ENCODE measurements around the gene PRSS36.

PRSS36 gene

DNA sequence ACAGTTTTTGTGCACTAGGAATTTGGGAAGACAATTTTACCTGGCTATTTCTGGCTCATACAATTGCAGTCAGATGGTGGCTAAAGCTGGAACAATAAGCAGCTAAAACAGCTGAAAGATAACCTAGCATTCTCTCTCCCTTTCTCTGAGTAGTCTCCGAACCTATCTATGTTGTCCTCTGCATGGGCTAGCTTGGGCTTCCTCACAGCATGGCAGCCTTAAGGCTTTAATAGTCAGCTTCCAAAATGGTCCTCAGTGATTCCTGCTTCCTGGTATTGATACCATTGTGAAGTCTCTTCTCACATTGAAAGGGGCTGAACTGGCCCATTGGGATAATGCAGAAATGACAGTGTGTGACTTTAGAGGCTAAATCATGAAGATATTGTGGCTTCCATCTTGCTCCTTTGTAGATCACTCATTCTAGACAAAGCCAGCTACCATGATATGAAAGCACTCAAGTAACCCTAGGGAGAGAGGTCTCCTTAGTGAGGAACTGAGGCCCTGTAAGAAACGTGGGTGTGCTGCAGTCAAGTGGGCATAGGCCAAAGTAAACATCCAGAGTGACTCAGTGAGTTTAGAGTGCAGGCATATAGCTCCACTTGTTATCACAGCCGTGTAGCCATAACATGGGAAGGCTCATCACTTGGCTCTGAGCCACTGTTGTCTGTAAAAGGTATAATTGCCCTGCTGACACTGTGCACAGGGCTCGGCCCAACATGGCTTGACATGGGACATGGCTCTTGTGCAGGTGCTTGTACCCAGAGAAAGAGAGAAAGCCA, 49.8 kb downstream of the PRSS36 start:
- no peak for DNase-seq (ENCODE audit: low spot score)

DNA sequence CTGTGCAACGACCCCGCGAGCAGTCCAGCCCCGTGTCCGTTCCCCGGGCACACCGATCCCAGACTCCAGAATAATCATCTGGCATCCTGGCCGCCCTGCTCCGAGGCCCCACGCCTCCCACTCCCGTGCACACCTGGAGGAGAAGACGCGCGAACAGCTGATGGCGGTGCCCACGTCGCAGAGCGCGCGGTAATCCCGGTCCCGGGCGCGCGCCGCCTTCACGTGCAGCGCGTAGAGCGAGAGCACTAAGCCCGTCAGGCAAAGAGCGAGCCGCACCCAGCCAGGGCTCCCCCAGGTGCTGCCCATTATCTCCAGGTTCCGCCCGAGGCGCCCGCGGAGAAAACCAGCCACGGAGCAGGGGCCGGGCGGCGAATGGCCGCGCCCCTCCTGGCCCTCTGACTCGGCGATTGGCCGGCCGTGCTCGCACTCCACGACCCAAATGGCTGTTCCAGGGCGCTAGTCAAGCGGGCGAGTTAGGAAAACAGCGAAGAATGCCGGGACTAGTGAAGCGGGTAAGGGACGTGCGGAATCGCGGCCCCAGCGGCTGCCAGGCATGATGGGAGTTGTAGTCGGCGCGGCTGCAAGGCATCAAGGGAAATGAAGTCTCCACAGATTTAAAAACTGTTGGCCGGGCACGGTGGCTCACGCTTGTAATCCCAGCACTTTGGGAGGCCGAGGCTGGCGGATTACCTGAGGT, 55.3 kb downstream of the PRSS36 start, which contains the start of gene VKORC1:
Gene VKORC1, minus strand, starts transcription at position 374 of the 697 bp plus-strand sequence. Its CDS starts 68 bp downstream, at position 306.
- peak; percentile 95 for DNase-seq (ENCODE audit: low spot score)

DNA sequence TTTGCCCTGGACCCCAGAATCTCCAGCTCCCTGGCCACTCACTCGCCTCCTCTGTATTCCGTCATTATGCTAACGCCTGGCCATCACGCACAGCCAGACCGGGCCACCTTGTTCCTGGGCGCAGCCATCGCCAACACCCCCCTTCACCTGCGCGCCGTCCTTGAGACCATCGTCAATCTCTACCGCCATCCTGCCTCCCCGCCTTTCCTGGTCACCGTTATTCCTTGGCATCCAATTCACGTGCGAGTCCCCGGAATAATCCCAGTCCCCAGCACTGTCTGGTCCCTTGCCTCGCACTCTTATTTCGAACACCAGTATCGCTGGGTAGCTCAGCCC, 55.8 kb downstream of the PRSS36 start:
- no peak for DNase-seq (ENCODE audit: low spot score)

DNA sequence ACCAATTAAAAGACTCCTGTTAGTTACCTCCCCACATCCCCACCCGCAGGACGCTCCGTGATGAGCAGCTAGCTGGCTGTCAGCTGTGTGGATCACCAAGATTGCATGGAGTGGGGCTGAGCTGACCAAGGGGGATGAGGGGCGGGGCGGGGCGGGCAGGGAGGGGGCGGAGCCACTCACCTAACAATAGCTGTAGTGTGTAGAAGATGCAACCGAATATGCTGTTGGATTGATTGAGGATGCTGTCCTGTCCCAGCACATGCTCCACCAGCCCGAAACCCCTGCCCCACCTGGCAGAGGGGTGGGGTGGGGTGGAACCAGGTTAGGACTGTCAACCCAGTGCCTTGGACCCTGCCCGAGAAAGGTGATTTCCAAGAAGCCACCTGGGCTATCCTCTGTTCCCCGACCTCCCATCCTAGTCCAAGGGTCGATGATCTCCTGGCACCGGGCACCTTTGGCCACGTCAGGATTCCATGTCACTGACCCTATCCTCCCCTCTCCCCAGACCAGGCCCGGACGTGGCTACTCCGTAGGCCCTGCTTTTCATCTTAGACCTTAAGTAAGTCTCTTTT, 56.6 kb downstream of the PRSS36 start:
- no peak for DNase-seq (ENCODE audit: low spot score)

DNA sequence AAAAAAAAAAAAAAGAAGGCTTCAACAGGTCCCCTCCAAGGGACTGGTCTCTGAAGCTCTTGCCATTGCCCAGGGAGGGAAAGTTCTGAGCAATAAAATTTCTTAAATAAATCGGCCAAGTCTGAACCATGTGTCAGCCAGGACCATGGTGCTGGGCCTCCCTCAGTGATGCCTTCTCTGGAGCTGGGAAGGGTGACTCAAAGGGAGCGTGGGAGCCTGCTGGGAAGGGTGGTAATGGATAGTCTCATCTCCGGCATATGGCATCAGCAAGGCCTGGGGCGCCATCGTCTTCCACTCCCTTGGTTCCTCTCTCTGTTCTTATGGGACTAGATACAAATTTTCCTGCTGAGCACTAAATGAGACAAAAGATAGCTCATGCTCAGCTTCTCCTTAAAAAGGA, 57.5 kb downstream of the PRSS36 start:
- DNase-seq (ENCODE audit: low spot score): no peak

DNA sequence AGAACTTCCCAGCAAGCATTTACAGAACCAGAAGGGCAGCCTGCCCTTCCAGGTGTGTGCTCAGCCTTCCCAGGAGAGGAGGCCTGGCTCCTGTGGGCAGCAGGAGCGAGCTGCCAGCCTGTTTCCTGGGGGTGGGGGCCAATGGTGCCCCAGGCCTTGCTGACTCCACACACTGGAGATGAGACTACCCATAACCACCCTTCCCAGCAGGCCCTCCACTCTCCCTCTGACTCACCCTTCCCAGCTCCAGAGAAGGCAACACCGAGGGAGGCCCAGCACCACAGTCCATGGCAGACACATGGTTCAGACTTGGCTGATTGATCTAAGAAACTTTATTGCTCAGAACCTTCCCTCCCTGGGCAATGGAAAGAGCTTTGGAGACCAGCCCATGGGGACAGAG, 59.3 kb downstream of the PRSS36 start:
- DNase-seq (ENCODE audit: low spot score): no peak

DNA sequence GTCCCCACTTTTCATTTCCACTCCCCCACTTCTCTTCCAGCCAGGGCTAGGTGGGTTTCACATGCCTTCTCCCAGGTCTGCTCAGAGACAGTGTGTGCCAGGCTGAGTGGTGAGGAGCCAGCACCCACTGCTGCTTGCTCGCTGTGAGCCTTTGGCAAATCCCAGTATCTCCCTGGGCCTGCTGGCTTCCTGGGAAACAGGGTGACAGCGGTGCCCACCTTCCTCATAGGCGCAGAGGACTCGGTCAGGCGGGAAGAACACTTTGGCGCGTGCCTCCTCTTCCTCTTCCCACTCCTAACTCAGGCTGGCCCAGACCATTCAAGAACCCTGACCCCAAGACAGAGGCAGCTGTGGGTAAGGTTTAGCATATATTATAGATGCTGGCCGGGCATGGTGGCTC, 60.7 kb downstream of the PRSS36 start:
- DNase-seq (ENCODE audit: low spot score): no peak

All from activated CD4-positive, alpha-beta T cell treated with anti-CD3 and anti-CD28 coated beads, Interleukin-2, Interleukin-4, amounts not matched to agents 100 ng/mL and 50 ng/mL, durations not matched to agents 16 hours and 8 hours (primary cell).